ENCODE results near the gene MAEL. TPM values are rescaled to one million over a fixed set of nuclear protein-coding genes. Genes with fewer than 3 reads are reported as not detected.

The MAEL gene
- total and polyA plus RNA-seq, 2 of the 8 experiments (the other 6 are each of a cell fraction or from before 2014, with no cell fraction given): 0.03 TPM; not detected in 1

- no peak for TF ChIP-seq HDAC2 (IDR thresholded peaks at IDR 0.05; ENCODE audit: borderline replicate concordance in 1 of 2, low read depth in 2 of 2, low read length in 2 of 2)
- TF ChIP-seq KDM1A (IDR thresholded peaks at IDR 0.05; ENCODE audit: borderline replicate concordance, low read length): no peak
- TF ChIP-seq CREB1 (IDR thresholded peaks at IDR 0.05): no peak
- TF ChIP-seq BCL11A (IDR thresholded peaks at IDR 0.05; ENCODE audit: low read depth in 2 of 2, low read length in 2 of 2): no peak
- no peak for TF ChIP-seq POLR2A (IDR thresholded peaks at IDR 0.05; ENCODE audit: control extremely low read depth in 1 of 2, low read depth in 2 of 2, low read length in 2 of 2)
- TF ChIP-seq ASH2L (IDR thresholded peaks at IDR 0.05; ENCODE audit: low read length): no peak
- TF ChIP-seq JUN (IDR thresholded peaks at IDR 0.05; ENCODE audit: low read depth, low read length): no peak
- TF ChIP-seq SP4 (IDR thresholded peaks at IDR 0.05; ENCODE audit: low read length): no peak
- TF ChIP-seq, protein P1, sequence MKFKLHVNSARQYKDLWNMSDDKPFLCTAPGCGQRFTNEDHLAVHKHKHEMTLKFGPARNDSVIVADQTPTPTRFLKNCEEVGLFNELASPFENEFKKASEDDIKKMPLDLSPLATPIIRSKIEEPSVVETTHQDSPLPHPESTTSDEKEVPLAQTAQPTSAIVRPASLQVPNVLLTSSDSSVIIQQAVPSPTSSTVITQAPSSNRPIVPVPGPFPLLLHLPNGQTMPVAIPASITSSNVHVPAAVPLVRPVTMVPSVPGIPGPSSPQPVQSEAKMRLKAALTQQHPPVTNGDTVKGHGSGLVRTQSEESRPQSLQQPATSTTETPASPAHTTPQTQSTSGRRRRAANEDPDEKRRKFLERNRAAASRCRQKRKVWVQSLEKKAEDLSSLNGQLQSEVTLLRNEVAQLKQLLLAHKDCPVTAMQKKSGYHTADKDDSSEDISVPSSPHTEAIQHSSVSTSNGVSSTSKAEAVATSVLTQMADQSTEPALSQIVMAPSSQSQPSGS (IDR thresholded peaks at IDR 0.05; ENCODE audit: low read length): no peak
- TF ChIP-seq GTF2F1 (IDR thresholded peaks at IDR 0.05; ENCODE audit: borderline replicate concordance, low read depth, low read length): no peak
- TF ChIP-seq SP1 (IDR thresholded peaks at IDR 0.05; ENCODE audit: low read depth, low read length): no peak
Observed at GRCh38 chr1:166980383-166980782, 8.7 kb upstream of the MAEL start.

More at GRCh38 chr1:166980383-166980782, 8.7 kb upstream of the MAEL start:
- DNase-seq (ENCODE audit: low read depth in 1 of 2, low spot score in 2 of 2) (no peak), FAIRE-seq (no peak)
- WGBS, 2 experiments (ENCODE audit: extremely low coverage in 1 of 2, insufficient coverage in 1 of 2, insufficient read length in 1 of 2, insufficient replicate concordance in 2 of 2, low coverage in 1 of 2, low lambda C conversion rate in 2 of 2, missing lambda C conversion rate in 1 of 2): 92% methylated on average over 1 of the region's 1 CpG; no CpG with 5 or more reads in 1 of the 2 experiments
- Histone ChIP-seq H3K36me3 (ENCODE audit: control insufficient read depth in 2 of 4, insufficient read depth in 4 of 4, low read length in 3 of 4) (no peaks in the 10 kb centered on the region), H3K18ac (ENCODE audit: extremely low read depth, low read length) (no peak overlapping the region), H4K20me1 (replicated peaks in 1 of 2; ENCODE audit: control insufficient read depth in 1 of 2, insufficient read depth in 2 of 2, low read length in 2 of 2) (peaks cover 2% of the 10 kb centered on the region in 2 experiments), H2BK15ac (ENCODE audit: low read length) (no peak overlapping the region), H3K9ac (replicated peaks in 1 of 4; ENCODE audit: extremely low read depth in 1 of 4, low read depth in 3 of 4, low read length in 3 of 4) (no peak overlapping the region), H3K56ac (replicated peaks; ENCODE audit: insufficient read length, low read depth, low read length) (no peak overlapping the region), H3K79me2 (ENCODE audit: control insufficient read depth in 1 of 2, insufficient read depth in 2 of 2, low read length in 2 of 2) (no peaks in the 10 kb centered on the region), H2BK20ac (ENCODE audit: low read length) (no peak overlapping the region), H4K91ac (replicated peaks; ENCODE audit: insufficient read length, low read length) (no peak overlapping the region), H3K27ac (ENCODE audit: low read depth, low read length) (no peak overlapping the region), H3K23ac (ENCODE audit: insufficient read length) (no peak overlapping the region), H3K4me3 (ENCODE audit: extremely low read depth in 1 of 4, insufficient read depth in 2 of 4, low read depth in 3 of 4, low read length in 4 of 4) (no peak overlapping the region), H4K5ac (ENCODE audit: insufficient read length, low read depth, low read length) (no peak overlapping the region), H3K4me2 (ENCODE audit: insufficient read depth in 1 of 2, low read depth in 2 of 2, low read length in 2 of 2) (no peak overlapping the region), H2AK5ac (ENCODE audit: low read depth, low read length) (no peak overlapping the region), H3K23me2 (ENCODE audit: low read depth, low read length) (peaks cover 4% of the 10 kb centered on the region; the same call in 1 of the 2 replicates), H3K14ac (ENCODE audit: insufficient read length) (no peak overlapping the region), H3K9me3 (ENCODE audit: insufficient read depth in 2 of 2, low read depth in 1 of 2, low read length in 1 of 2) (no peaks in the 10 kb centered on the region), H3K4me1 (replicated peaks in 1 of 4; ENCODE audit: control insufficient read depth in 3 of 4, insufficient read depth in 4 of 4, low read length in 3 of 4) (no peaks in the 10 kb centered on the region), H2BK12ac (ENCODE audit: low read depth, low read length) (no peak overlapping the region), H3K4ac (replicated peaks; ENCODE audit: insufficient read length, low read depth, low read length) (no peak overlapping the region), H4K8ac (ENCODE audit: extremely low read depth, insufficient read depth, low read length) (no peak overlapping the region), H3K27me3 (replicated peaks in 1 of 4; ENCODE audit: control insufficient read depth in 3 of 4, extremely low read depth in 1 of 4, insufficient read depth in 3 of 4, low read length in 3 of 4) (peaks cover 11 to 23% (median 20%) of the 10 kb centered on the region in 4 experiments), H2AFZ (ENCODE audit: low read length) (no peak overlapping the region), H3K79me1 (ENCODE audit: low read depth, low read length) (no peaks in the 10 kb centered on the region), H2BK5ac (ENCODE audit: low read depth, low read length) (no peak overlapping the region), H2BK120ac (replicated peaks; ENCODE audit: low read depth, low read length) (no peak overlapping the region)
- ChIA-PET POLR2A (ENCODE audit: partially characterized antibody) (interaction anchor here (1.8 kb wide), 1 partner anchor 240 kb away, joined by 4 read pairs; the partner anchor contains the start of gene POU2F1), CTCF (ENCODE audit: partially characterized antibody) (interaction anchor here (0.8 to 3.5 kb wide), 5 partner anchors 12 to 78 kb away, joined by 3 to 16 read pairs (median 4); no protein-coding TSS in a partner anchor)

Measured in H1 (cell line).